Activated T-helper 9 cell treated with anti-CD3 and anti-CD28 coated beads, Interleukin-2, amount 50 U/mL, for 16 hours (primary cell): ENCODE measurements around the gene ASTN2.

Source experiments
- DNase-seq: peaks from one replicate; pipeline ENCODE4 v3.0.0-alpha.2; 2020; ENCODE audit warnings: low read depth

The ASTN2 gene

DNA sequence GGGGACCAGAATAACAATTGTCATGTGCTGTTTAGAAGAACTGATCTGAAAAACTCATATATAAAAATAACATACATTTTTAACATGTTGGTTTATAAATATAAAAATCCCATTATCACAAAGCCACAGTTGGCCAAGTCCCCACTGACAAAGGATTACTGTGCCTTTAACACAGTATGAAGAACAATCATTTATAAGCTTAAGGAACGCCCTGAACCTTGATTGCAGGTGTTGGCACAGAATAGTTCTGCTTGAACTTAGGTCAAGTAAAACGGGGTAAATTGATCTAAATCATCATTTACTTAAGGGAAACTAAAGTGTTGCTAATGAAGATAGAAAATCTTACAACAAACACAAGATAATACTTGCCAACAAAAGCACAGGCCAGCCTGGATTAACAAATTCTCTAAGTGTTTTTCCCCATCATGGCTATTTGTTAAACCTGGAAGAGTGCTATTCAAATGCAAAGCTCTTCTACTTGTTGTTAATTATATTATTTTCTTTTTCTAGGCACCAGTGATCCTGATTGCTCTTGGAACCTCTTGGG, 46.1 kb downstream of the ASTN2 start:
- no peak for DNase-seq

GRCh38 chr9:117365438-117365837, 49.4 kb downstream of the ASTN2 start:
- no peak for DNase-seq

DNA sequence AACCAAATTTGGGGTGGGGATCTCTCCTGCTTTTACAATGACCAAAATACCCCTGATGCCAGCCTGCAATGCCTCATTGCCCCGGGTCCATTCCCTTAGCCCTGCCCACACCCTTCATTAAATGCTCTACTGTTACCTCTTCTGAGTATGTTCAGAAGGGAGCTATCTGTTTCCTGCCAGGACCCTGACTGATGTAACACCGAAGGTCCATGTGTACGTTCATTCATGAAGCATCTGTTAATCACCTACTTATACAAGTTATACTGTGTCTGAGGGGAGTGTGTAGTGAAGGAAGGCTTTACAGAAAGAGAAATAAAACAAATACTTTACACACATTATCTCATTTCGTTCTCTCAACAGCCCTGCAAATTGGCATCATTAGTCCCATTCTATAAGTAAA, 51.9 kb downstream of the ASTN2 start:
- DNase-seq: no peak

DNA sequence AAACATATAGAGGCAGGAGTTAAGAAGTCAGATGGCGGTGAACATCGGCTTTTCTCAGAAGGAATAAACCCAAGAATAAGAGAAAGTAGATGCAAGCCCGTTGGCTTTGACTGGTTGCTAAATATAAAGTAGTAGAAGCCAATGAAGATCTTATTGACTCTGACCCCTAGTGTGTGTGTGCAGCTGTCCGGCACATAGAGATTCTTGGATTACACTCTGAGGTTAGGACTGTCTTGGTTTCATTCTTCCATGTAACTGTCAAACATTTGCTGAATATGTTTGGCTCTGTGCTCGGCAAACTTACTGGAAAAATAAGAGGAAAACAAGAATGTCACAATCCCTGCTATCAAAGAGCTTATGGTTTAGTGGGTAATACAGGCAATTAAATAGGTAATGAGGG, 54.9 kb downstream of the ASTN2 start:
- no peak for DNase-seq

GRCh38 chr9:117355542-117355941, 59.3 kb downstream of the ASTN2 start:
- no peak for DNase-seq

DNA sequence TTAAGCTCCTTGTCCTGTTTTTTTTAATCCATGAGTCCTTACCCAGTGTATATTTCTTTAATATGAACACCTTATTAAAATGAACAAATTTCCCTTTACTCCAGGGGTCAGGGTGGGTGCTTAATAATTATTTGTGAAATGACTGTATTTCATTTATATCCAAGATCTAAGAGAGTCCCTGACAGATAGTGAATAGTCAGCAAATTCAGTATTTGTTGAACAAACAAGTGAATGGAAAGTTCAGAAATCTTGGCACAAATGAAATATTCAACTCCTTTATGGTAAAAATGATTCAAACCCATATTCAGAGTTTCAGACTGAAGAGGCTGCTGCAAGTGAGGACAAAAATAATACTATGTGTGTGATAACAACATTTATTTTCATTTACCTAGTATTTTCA, 59.9 kb downstream of the ASTN2 start:
- no peak for DNase-seq

- no peak for DNase-seq
Measured at GRCh38 chr9:117354244-117354847, 60.5 kb downstream of the ASTN2 start.

DNA sequence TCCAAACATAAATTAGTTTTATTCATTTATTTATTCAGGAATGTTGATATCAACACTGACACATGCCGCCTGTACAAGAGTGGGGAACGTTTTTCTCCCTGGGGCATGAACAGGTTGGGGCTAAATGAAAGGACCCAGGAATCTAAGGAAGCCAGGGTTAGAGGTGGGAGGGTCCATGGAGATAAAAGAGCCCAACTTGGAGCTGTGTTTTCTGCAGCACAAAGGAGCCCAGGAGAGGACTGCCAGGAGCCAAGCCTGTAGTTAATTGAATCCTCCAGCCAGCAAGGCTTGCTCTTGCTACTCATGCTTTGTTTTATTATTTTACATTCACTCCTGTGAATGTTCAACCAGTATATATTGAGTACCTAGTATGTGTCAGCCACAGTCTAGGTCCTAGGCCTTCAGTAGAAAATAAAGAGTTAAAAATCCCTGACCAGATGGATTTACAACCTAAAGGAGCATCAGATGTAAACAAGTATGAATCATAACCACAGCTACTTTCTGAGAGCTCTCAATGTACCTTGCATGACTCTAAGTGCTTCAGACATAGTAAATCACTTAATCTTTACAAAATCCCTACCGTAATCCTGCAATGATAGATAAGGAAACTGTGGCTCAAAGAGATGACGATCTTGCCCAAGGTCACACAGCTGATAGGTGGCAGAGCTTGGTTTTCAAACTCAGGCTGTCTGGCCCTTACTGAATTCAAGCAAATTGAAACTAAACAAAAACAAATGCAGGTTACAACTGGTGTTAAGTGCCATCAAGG, 69.8 kb downstream of the ASTN2 start:
- no peak for DNase-seq

- no peak for DNase-seq
Measured at GRCh38 chr9:117343427-117343826, 71.4 kb downstream of the ASTN2 start.

DNA sequence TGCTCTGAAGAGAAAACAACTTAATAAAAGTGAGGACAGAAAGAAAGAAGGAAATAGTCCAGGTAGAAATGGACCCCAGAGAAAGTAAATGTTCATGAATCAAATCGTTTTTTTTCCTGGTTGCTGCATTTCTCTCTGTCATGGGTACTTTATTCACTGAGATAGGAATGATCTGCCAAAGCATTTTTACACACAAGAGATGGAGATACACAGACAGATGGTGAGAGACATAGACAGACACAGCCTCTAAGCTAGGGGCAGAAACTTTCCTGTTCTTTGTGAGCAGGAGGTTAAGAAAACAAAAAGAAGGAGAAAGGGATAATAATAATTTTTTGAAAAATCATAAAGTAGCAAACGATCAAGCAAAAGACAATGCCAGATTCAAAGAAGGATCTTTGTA, 73.7 kb downstream of the ASTN2 start:
- no peak for DNase-seq

DNA sequence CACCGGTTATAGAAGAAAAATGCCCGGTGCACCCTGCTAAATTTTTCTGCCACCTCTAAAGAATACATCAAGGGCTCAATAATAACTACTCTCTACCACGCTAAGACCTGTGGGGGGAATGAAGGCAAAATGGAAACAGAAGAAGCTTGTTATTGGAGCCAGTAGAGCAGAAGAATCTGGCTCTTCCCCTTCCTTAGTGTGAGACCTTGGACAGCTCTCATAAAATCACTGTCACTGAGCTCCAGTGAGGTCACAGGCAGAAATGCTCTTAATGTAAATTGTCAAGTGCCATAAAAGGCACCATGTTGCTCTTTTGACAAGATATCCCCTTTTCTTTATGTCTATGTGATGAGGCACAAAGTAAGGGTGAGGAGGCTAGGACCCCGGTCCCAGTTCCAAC, 74.4 kb downstream of the ASTN2 start:
- no peak for DNase-seq

- no peak for DNase-seq
Measured at GRCh38 chr9:117335837-117336433, 78.9 kb downstream of the ASTN2 start.

DNA sequence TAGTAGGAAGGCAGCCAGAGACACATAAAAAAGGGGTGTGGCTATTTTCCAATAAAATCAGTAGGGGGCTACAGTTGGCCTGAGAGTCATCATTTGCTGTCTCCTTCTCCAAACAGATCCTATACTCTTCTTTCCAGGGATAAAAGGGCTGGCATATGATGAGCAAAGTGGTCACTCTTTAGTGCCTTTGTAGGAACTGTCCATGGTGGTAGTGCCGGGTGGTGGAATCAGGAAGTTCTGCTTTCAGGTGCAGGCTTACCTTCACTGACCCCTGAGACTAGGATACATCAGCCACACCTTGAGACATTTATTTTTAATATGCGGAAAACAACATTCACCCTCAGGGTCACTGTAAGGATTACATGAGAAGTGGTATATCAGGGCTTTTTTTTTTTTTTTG, 80.8 kb downstream of the ASTN2 start:
- DNase-seq: no peak

DNA sequence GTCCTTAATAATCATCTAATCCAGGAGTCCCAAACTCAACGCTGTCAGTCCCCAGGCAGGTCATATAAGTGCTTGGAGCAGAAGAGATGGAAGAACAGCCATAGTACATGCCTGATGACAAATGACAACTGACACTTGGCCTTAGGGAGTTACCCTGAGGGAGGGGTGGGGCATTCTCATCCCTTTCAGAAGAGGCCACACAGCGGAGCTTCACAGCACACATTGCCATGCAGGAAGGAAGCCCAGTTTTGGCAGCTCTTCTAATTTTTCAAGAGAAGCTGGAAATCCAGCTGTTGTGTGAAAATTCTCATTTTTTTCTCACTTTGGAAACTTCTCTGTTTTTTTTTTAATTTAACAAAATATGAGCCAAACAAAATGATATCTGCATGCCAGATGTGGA, 89.0 kb downstream of the ASTN2 start:
- DNase-seq: no peak

- DNase-seq: no peak
Measured at GRCh38 chr9:117325110-117325731, 89.6 kb downstream of the ASTN2 start.

DNA sequence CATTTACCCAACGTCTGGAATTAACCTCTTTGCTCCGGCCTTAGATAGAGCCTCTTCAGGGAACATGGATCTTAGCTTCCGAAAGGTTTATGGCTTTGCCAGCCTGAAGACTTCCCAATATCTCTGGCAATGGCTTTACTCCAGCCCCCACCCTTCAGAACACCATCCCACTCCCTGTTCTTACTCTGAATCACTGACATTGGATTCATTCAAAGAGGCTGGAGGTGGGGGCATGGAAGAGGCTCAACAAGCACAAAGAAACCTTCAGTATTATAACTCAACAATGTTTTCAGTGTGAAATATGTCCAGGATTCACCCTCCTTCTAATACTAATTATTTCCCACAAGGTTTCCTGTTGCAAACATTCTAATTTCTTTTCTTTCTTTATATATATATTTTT, 91.5 kb downstream of the ASTN2 start:
- no peak for DNase-seq

GRCh38 chr9:117317192-117317591, 97.7 kb downstream of the ASTN2 start:
- no peak for DNase-seq

- DNase-seq: no peak
Measured at GRCh38 chr9:117315236-117315635, 99.6 kb downstream of the ASTN2 start.

- no peak for DNase-seq
Measured at GRCh38 chr9:117313989-117314388, 100.9 kb downstream of the ASTN2 start.

DNA sequence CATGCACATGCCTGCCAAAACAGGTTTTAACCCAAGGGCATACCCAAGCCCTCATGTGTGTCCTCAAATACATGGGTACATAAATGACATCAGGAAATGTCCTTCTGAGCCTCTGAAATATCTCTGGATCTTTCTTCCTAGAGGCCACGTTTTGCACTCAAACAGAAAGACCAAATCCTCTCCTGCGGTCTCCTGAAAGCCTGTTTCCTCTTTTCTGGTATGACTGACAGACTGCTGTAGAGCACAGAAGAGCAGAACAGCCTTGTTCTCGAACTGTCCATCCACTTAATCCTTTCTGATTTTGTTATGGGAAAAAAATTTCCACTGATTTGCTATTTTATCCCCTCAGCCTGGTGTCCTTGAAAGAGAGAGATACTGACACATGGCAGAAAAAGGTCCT, 107.2 kb downstream of the ASTN2 start:
- no peak for DNase-seq

- no peak for DNase-seq
Measured at GRCh38 chr9:117306032-117306431, 108.8 kb downstream of the ASTN2 start.

DNA sequence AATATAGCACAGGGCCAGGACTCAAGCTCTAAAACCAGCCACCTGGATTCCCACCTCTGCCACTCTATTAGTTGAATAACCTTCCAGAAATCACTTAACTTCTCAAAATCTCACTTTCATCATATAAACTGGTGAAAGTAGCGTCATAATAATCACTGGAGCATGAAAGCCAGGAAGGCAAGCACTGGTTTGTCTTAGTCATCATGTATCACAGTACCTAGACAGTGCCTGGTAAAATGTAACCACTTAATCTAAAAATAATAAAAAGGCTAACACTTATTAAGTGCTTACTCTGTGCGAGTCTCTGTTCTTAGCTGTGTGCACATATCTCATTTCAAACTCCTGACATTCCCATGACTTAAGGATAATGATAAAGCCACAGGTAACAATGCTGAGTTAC, 109.4 kb downstream of the ASTN2 start:
- no peak for DNase-seq

DNA sequence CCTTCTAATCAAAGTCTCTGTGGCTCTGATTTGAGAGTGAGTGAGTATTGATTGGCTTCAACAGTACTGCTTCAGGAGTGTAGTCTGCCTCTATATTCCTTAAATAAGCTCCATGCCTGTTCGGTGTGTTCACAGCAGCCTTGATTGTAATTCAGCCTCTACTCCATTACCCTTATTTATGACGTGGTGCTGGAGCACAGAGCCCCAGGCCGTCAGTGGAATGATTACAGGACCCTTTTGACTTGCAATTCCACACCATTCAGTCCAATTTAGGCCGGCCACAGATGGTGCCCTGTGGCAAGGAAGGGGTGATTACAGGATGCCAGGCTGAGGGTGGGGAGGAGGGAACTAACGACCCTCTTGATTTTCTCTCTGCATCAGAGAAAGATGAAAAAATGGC, 110.3 kb downstream of the ASTN2 start:
- no peak for DNase-seq
